ENCODE data around the gene TMEM117.

Gene TMEM117

GRCh38 chr12:43835656-43836474 lies at the start of gene TMEM117:
Gene TMEM117 (plus strand): TSS chr12:43836081.
- TF ChIP-seq CTCF (IDR thresholded peaks at IDR 0.05; ENCODE audit: low read depth, low read length): no peak
- peak; percentile 51 to 69 for DNase-seq (ENCODE audit: low read depth in 2 of 2)
- peak within 1 kb of the TSS; percentile 59 to 67 for H3K4me3 ChIP-seq (replicated peaks in 1 of 2; ENCODE audit: low read depth in 2 of 2, low read length in 2 of 2)

DNA sequence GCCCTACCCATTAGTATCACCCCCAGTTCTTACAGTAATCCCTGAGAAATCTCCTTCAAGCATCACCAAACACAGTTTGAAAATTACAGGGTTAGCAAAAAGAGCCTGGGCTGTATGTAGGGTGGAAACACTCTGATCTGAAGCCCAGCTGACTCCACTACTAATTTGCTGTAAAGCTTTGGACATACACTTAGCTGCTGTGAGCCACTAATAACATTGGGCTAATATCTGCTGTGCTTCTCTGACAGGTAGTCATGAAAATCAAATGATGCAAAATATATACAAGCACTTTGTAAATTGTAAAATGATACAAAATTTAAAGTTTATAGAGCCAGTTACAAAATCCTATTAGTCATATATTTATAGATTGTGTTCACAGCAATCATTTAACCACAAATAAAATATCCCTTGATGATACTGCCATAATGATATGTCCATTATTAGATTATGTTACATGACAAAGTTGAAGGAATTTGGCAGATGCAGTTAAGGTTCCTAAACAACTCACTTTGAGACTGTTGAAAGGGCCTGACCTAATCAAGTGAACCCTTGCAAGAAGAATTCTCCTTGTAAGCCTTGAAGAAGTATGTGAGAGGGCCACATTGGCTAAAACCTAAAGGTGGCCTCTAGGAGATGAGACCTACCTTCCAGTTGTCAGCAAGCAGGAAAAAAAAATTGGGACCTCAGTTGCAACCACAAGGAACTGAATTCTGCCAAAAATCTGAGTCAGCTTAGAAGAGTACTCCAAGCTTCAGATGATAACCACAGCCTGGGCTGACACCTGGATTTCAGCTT lies 48.8 kb upstream of the TMEM117 start:
- H3K4me3 ChIP-seq (replicated peaks in 1 of 2; ENCODE audit: low read depth in 2 of 2, low read length in 2 of 2): no peak overlapping the region
- TF ChIP-seq CTCF (IDR thresholded peaks at IDR 0.05; ENCODE audit: low read depth, low read length): no peak
- peak in 1 of 2 donors; percentile 28 for DNase-seq (ENCODE audit: low read depth in 2 of 2)

GRCh38 chr12:43789941-43790340 lies 45.9 kb upstream of the TMEM117 start:
- no peak overlapping the region for H3K4me3 ChIP-seq (replicated peaks in 1 of 2; ENCODE audit: low read depth in 2 of 2, low read length in 2 of 2)
- DNase-seq (ENCODE audit: low read depth in 2 of 2): peak; percentile 19 to 50
- TF ChIP-seq CTCF (IDR thresholded peaks at IDR 0.05; ENCODE audit: low read depth, low read length): no peak

DNA sequence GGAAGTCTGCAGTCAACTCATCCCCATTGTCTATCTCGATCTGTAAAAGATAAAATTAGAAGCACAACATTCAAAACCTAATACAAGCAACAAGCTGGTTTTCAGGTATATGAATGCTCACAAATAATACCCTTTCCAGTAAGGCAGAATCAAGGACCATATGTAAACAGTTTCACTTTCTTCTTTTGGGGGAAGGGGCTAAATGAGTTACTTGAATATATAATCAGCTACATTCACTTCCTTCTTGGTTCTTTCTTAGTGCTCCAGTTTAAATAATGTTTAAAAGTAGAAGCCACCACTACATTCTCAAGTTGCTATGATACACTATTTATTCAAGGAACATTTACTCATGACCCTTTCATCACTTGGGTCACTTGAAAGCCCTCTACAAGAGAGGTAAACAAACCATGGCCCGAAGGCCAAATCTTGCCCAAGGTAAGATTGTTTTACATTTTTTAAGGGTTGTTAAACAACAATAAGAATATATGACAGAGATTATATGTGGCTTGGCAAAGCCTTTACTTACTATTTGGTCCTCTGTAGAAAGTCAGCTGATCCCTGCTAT lies 40.1 kb upstream of the TMEM117 start:
- TF ChIP-seq CTCF (IDR thresholded peaks at IDR 0.05; ENCODE audit: low read depth, low read length): no peak
- H3K4me3 ChIP-seq (replicated peaks in 1 of 2; ENCODE audit: low read depth in 2 of 2, low read length in 2 of 2): no peak overlapping the region
- no peak for DNase-seq (ENCODE audit: low read depth in 2 of 2)

GRCh38 chr12:43797561-43798217 lies 38.2 kb upstream of the TMEM117 start:
- TF ChIP-seq CTCF (IDR thresholded peaks at IDR 0.05; ENCODE audit: low read depth, low read length): no peak
- H3K4me3 ChIP-seq (replicated peaks in 1 of 2; ENCODE audit: low read depth in 2 of 2, low read length in 2 of 2): no peak overlapping the region
- peak in 1 of 2 donors; percentile 51 for DNase-seq (ENCODE audit: low read depth in 2 of 2)

GRCh38 chr12:43805149-43805859 lies 30.6 kb upstream of the TMEM117 start:
- no peak for DNase-seq (ENCODE audit: low read depth in 2 of 2)
- no peak for TF ChIP-seq CTCF (IDR thresholded peaks at IDR 0.05; ENCODE audit: low read depth, low read length)
- H3K4me3 ChIP-seq (replicated peaks in 1 of 2; ENCODE audit: low read depth in 2 of 2, low read length in 2 of 2): peak overlapping the region; percentile 88 to 93
